SU-DHL-6 (cell line): ENCODE results near the gene AXDND1.
"Not testable (repeated sequence)": the region's sequence is repeated elsewhere in the genome, so short reads cannot be mapped to it uniquely, and the experiment has no call there.

ENCODE experiments used
- H2AFZ ChIP-seq: fragments of 200-600 bp; sonication (generic); 2 replicates; pipeline ENCODE4 v1.6.1; 2014; ENCODE audit warnings: low read depth, mild to moderate bottlenecking, moderate library complexity, mixed read lengths, antibody characterized with exemption, low read length; ENCODE audit not compliant: severe bottlenecking
- H3F3A ChIP-seq: fragments of 200-600 bp; shearing (Covaris generic); 2 replicates; pipeline ENCODE4 v1.6.0; 2016; ENCODE audit warnings: antibody characterized with exemption, mild to moderate bottlenecking; ENCODE audit not compliant: insufficient read depth
- H3K27ac ChIP-seq: fragments of 200-600 bp; sonication (generic); 2 replicates; pipeline ENCODE4 v1.5.1; 2016; ENCODE audit warnings: low read depth, mild to moderate bottlenecking, low read length, moderate library complexity, mixed read lengths
- H3K27me3 ChIP-seq: fragments of 200-600 bp; sonication (generic), shearing (Covaris generic); 2 replicates; pipeline ENCODE4 v1.6.0; 2014; ENCODE audit warnings: mild to moderate bottlenecking, low read length
- H3K36me3 ChIP-seq: fragments of 200-600 bp; sonication (generic); 2 replicates; pipeline ENCODE4 v1.6.1; 2014; ENCODE audit warnings: mild to moderate bottlenecking, low read length, mixed read lengths
- H3K4me2 ChIP-seq: fragments of 300-600, 200-600 bp; shearing (Covaris generic), sonication (generic); 2 replicates; pipeline ENCODE4 v1.6.0; 2014; ENCODE audit warnings: low read length, low read depth, mild to moderate bottlenecking; ENCODE audit not compliant: poor library complexity, severe bottlenecking
- H3K4me3 ChIP-seq: fragments of 200-600 bp; sonication (generic); 2 replicates; pipeline ENCODE4 v1.5.1; 2014; ENCODE audit warnings: antibody characterized with exemption, low read length, mild to moderate bottlenecking, mixed read lengths; ENCODE audit not compliant: insufficient read depth, poor library complexity, severe bottlenecking
- H3K79me2 ChIP-seq: fragments of 200-600 bp; sonication (generic); 2 replicates; pipeline ENCODE4 v1.6.1; 2014; ENCODE audit warnings: mild to moderate bottlenecking, low read length, moderate library complexity; ENCODE audit not compliant: insufficient read depth
- H3K9ac ChIP-seq: fragments of 200-600 bp; sonication (generic); 2 replicates; pipeline ENCODE4 v1.7.0; 2014; ENCODE audit warnings: mild to moderate bottlenecking, low read length
- H3K9me2 ChIP-seq: fragments of 200-600 bp; sonication (generic); replicated peaks from 2 replicates; pipeline ENCODE4 v1.6.1; 2014; ENCODE audit warnings: low read length; ENCODE audit not compliant: insufficient read depth
- H3K9me3 ChIP-seq: fragments of 200-600 bp; sonication (generic); 2 replicates; pipeline ENCODE4 v1.6.1; 2014; ENCODE audit warnings: low read length, mixed read lengths; ENCODE audit not compliant: insufficient read depth
- H4K20me1 ChIP-seq: fragments of 200-600 bp; sonication (generic); 2 replicates; pipeline ENCODE4 v1.6.1; 2014; ENCODE audit warnings: low read depth, mild to moderate bottlenecking, antibody characterized with exemption, low read length, moderate library complexity, mixed read lengths
- CTCF ChIP-seq: fragments of 200-600 bp; sonication (generic); IDR thresholded peaks from one replicate; pipeline ENCODE4 v1.5.1; 2017; ENCODE audit warnings: antibody characterized with exemption, mild to moderate bottlenecking, low read length, moderate library complexity; ENCODE audit not compliant: insufficient read depth, poor library complexity, severe bottlenecking
- EZH2phosphoT487 ChIP-seq: fragments of 200-600 bp; sonication (generic), shearing (Covaris generic); conservative IDR thresholded peaks from 2 replicates; pipeline ENCODE4 v1.6.1; 2018; ENCODE audit warnings: mild to moderate bottlenecking, antibody characterized with exemption, low read length, moderate library complexity, mixed read lengths

Gene AXDND1

GRCh38 chr1:179385510-179385909 is 19.7 kb downstream of the AXDND1 start:
- Histone ChIP-seq H3K79me2 (no peaks in the 10 kb centered on the region), H2AFZ (no peak overlapping the region), H3K9me3 (no peaks in the 10 kb centered on the region), H4K20me1 (no peaks in the 10 kb centered on the region), H3K27me3 (no peaks in the 10 kb centered on the region), H3K4me3 (no peak overlapping the region), H3K27ac (no peak overlapping the region), H3F3A (0 out of 2 replicates have a peak, but pooled peaks cover 3% of the 10 kb centered on the region), H3K36me3 (no peaks in the 10 kb centered on the region), H3K4me2 (no peak overlapping the region), H3K9ac (no peak overlapping the region), H3K9me2 (no peaks in the 10 kb centered on the region)
- TF ChIP-seq CTCF (no peak), EZH2phosphoT487 (no peak)

- no peak overlapping the region for H3K27ac ChIP-seq
- H3K36me3 ChIP-seq, result no peaks in the 10 kb centered on the region
- H3K79me2 ChIP-seq, result no peaks in the 10 kb centered on the region
- no peaks in the 10 kb centered on the region for H3K9me2 ChIP-seq
- H3K9me3 ChIP-seq, result no peaks in the 10 kb centered on the region
- no peak for TF ChIP-seq CTCF
- no peak for TF ChIP-seq EZH2phosphoT487
- no peak overlapping the region for H3K4me3 ChIP-seq
- H3K4me2 ChIP-seq, result no peak overlapping the region
- H2AFZ ChIP-seq, result no peak overlapping the region
- no peak overlapping the region for H3K9ac ChIP-seq
- H3F3A ChIP-seq, result no peaks in the 10 kb centered on the region
- H4K20me1 ChIP-seq, result no peaks in the 10 kb centered on the region
- H3K27me3 ChIP-seq, result no peaks in the 10 kb centered on the region
Observed at GRCh38 chr1:179393721-179394120, 27.9 kb downstream of the AXDND1 start.

DNA sequence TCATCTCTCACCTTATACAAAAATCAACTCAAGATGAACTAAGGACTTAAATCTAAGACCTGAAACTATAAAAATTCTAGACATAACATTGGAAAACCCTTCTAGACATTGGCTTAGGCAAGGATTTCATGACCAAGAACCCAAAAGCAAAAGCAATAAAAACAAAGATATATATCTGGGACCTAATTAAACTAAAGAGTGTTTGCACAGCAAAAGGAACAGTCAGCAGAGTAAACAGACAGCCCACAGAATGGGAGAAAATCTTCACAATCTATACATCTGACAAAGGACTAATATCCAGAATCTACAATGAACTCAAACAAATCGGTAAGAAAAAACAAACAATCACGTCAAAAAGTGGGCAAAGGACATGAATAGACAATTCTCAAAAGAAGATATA is 33.6 kb downstream of the AXDND1 start:
- H3K79me2 ChIP-seq, H3F3A ChIP-seq, H4K20me1 ChIP-seq, H3K9ac ChIP-seq, H2AFZ ChIP-seq, H3K27me3 ChIP-seq, H3K4me3 ChIP-seq, H3K36me3 ChIP-seq, H3K27ac ChIP-seq, H3K9me2 ChIP-seq, H3K4me2 ChIP-seq, H3K9me3 ChIP-seq: not testable (repeated sequence)

DNA sequence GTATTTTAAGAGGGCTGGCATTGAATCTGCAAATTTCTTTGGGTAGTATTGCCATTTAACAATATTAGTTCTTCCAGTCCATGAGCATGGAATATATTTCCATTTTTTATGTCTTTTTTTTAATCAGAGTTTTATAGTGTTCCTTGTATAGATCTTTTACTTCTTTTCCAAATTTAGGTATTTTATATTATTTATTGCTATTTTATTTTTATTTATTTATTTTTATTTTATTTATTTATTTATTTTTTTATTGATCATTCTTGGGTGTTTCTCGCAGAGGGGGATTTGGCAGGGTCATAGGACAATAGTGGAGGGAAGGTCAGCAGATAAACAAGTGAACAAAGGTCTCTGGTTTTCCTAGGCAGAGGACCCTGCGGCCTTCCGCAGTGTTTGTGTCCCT is 52.0 kb downstream of the AXDND1 start:
- not testable (repeated sequence) for H3K36me3 ChIP-seq, H3K79me2 ChIP-seq, H3K4me2 ChIP-seq, H4K20me1 ChIP-seq, H3K9me2 ChIP-seq, H3K4me3 ChIP-seq, H3K27ac ChIP-seq, H2AFZ ChIP-seq, H3K9ac ChIP-seq, H3K9me3 ChIP-seq, H3K27me3 ChIP-seq, H3F3A ChIP-seq

DNA sequence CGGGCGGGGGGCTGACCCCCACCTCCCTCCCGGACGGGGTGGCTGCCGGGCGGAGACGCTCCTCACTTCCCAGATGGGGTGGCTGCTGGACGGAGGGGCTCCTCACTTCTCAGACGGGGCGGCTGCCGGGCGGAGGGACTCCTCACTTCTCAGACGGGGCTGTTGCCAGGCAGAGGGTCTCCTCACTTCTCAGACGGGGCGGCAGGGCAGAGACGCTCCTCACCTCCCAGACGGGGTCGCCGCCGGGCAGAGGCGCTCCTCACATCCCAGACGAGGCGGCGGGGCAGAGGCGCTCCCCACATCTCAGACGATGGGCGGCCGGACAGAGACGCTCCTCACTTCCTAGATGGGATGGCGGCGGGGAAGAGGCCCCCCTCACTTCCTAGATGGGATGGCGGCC is 52.9 kb downstream of the AXDND1 start:
- not testable (repeated sequence) for H3K9me3 ChIP-seq, H3K36me3 ChIP-seq, H3K9me2 ChIP-seq, H3K27ac ChIP-seq, H3K27me3 ChIP-seq, H3K4me3 ChIP-seq, H3K9ac ChIP-seq, H3K4me2 ChIP-seq, H3K79me2 ChIP-seq, H2AFZ ChIP-seq, H4K20me1 ChIP-seq, H3F3A ChIP-seq
